Bronchial smooth muscle cell (primary cell): ENCODE results near the gene BFSP2. TPM values are rescaled to one million over a fixed set of nuclear protein-coding genes. Genes with fewer than 3 reads are reported as not detected.

Experiments used
- total RNA-seq: library from RNA; depleted of rRNA; stranded (reverse); fragments of >200 nt; gene quantifications from 2 replicates; pipeline ENCODE4 v1.2.1, GENCODE V29; 2014

BFSP2 gene, protein sequence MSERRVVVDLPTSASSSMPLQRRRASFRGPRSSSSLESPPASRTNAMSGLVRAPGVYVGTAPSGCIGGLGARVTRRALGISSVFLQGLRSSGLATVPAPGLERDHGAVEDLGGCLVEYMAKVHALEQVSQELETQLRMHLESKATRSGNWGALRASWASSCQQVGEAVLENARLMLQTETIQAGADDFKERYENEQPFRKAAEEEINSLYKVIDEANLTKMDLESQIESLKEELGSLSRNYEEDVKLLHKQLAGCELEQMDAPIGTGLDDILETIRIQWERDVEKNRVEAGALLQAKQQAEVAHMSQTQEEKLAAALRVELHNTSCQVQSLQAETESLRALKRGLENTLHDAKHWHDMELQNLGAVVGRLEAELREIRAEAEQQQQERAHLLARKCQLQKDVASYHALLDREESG
- total RNA-seq: not detected in 2 replicates

DNA sequence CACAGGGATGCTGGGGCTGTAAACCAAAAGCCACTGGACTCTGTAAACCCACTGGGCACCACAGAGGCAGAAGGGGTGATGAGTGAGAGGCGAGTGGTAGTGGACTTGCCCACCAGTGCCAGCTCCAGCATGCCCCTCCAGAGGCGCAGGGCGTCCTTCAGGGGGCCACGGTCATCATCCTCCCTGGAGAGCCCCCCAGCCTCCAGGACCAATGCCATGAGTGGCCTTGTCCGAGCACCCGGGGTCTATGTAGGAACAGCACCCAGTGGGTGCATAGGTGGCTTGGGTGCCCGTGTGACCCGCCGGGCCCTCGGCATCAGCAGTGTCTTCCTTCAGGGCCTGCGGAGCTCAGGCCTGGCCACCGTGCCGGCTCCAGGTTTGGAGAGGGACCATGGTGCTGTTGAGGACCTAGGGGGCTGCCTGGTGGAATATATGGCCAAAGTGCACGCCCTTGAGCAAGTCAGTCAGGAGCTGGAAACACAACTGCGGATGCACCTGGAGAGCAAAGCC, at the start of gene BFSP2:
TSS of gene BFSP2 (plus strand) at position 51 of the 510 bp plus-strand sequence. CDS start at position 79, 28 bp downstream.

Other genes with a start within 250 kb of the BFSP2 start
- 76.8 and 104 TPM in 2 replicates for gene CDV3, start 173.6 kb downstream of the BFSP2 start, total RNA-seq